GM13976 (cell line): ENCODE measurements around the gene ADGRA1.
"Not testable (repeated sequence)": the region's sequence is repeated elsewhere in the genome, so short reads cannot be mapped to it uniquely, and the experiment has no call there.

Experiments used
- DNase-seq: peaks from one replicate; pipeline ENCODE4 v3.0.0; 2012; ENCODE audit warnings: low spot score
- CTCF ChIP-seq: IDR thresholded peaks from 2 replicates; pipeline ENCODE4 v1.5.1; 2012; ENCODE audit warnings: borderline replicate concordance, mild to moderate bottlenecking; ENCODE audit not compliant: insufficient read depth; ENCODE audit errors: extremely low read depth, missing control alignments, control extremely low read depth
- in situ Hi-C: fragments of 300-500 bp; cut with MboI; formaldehyde crosslinking; loops from one replicate; pipeline ENCODE4 v1.12.0; 2022; ENCODE audit warnings: low sequenced_read_pairs, mixed read lengths, inconsistent platforms; ENCODE audit not compliant: unreplicated experiment

ADGRA1 gene

GRCh38 chr10:133047526-133048123 lies 40.1 kb upstream of the ADGRA1 start:
- TF ChIP-seq CTCF, result no peak
- DNase-seq, result no peak
- in situ Hi-C loops, result no loop called here

GRCh38 chr10:133048266-133048665 lies 39.5 kb upstream of the ADGRA1 start:
- TF ChIP-seq CTCF, result no peak
- no peak for DNase-seq
- in situ Hi-C loops, result no loop called here

GRCh38 chr10:133048926-133049325 lies 38.8 kb upstream of the ADGRA1 start:
- in situ Hi-C loops, result no loop called here
- DNase-seq, result no peak
- no peak for TF ChIP-seq CTCF

GRCh38 chr10:133049639-133050038 lies 38.1 kb upstream of the ADGRA1 start:
- in situ Hi-C loops, result no loop called here
- no peak for DNase-seq
- TF ChIP-seq CTCF, result no peak

GRCh38 chr10:133050371-133050770 lies 37.4 kb upstream of the ADGRA1 start:
- in situ Hi-C loops, result no loop called here
- no peak for DNase-seq
- no peak for TF ChIP-seq CTCF

GRCh38 chr10:133052076-133052475 lies 35.6 kb upstream of the ADGRA1 start:
- no peak for TF ChIP-seq CTCF
- DNase-seq, result no peak
- in situ Hi-C loops, result no loop called here

GRCh38 chr10:133053527-133054133 lies 34.1 kb upstream of the ADGRA1 start:
- DNase-seq, in situ Hi-C loops: not testable (repeated sequence)
